ENCODE data around the gene TRPM3.
"Not testable (repeated sequence)": the region's sequence is repeated elsewhere in the genome, so short reads cannot be mapped to it uniquely, and the experiment has no call there.

TRPM3 gene

DNA sequence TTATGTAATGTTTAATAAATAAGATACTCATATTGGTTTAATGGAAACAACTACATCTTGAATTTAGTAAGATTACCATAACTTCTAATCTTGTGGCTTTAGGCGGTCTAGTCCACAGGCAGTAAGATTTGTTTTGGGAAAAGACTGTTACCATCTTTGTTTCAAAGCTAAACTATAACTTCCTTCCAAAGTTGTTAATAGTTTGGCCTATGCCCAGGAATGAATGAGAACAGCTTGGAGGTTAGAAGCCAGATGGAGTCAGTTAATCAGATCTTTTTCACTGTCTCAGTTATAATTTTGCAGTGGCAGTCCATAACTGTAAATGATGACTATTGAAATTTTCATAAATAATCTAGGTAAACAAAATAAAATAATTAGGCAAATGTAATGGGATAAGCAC lies 465.1 kb downstream of the TRPM3 start:
- DNase-seq (ENCODE audit: low spot score), result no peak

DNA sequence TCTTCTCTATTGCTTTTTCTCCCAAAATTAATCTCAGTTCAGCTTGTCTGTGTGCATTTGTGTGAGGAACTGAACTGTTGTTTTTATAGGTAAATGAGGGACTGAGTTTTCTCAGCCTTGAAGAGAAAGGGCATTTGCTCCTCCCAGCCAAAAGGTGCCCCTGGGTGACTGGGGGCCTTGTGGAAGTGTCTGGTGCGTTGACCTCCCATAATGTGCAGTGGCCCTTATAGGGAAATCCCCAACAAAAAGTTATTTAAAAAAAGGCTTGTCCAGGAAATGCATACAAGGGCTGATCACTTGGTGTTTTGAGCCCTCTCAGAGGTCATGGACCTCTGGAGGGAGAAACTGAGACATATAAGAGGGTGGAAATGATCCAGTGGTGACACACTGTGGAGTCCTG lies 467.3 kb downstream of the TRPM3 start:
- no peak for DNase-seq (ENCODE audit: low spot score)

DNA sequence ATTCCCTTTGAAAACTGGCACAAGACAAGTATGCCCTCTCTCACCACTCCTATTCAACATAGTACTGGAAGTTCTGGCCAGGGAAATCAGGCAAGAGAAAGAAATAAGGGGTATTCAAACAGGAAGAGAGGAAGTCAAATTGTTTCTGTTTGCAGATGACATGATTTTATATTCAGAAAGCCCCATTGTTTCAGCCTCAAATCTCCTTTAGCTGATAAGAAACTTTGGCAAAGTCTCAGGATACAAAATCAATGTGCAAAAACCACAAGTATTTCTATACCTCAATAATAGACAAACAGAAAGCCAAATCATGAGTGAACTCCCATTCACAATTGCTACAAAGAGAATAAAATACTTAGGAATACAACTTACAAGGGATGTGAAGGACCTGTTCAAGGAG lies 476.8 kb downstream of the TRPM3 start:
- DNase-seq (ENCODE audit: low spot score), result not testable (repeated sequence)

DNA sequence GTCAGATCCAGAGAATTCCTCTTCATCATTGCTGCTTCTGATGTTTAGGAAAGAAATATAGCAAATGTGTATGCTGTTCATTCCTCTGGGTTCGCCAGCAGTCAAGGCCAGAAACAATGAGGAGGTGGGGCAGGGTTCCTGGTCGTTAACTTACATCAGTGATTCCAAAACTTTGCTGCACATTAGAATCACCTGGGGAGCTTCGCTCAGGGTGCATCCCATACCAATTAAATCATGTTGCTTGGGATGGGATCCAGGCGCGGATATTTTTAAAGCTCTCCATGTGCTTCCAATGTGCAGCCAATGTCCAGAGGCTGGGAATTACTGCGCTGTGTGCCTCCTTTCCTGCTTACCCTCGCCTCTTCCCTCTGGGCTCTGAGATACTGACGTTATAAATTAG lies 479.1 kb downstream of the TRPM3 start:
- no peak for DNase-seq (ENCODE audit: low spot score)

DNA sequence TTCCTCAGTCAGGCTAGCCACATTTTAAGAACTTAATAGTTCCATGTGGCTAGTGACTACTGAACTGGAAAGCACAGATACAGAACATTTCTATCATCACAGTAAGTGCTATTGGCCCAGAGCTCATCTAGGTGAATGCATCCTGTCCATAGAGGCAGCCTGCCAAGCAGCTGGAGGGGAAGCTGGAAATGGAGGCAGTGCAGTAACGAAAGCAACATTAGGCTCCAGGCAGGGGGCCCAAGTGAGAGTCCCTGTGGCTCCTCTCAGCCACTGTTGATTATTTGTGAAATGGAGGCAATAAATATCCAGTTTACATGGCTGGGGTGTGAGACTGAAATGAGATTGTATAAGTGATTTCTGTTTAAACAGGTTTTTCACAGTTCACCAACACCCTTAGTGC lies 479.8 kb downstream of the TRPM3 start:
- DNase-seq (ENCODE audit: low spot score), result no peak

DNA sequence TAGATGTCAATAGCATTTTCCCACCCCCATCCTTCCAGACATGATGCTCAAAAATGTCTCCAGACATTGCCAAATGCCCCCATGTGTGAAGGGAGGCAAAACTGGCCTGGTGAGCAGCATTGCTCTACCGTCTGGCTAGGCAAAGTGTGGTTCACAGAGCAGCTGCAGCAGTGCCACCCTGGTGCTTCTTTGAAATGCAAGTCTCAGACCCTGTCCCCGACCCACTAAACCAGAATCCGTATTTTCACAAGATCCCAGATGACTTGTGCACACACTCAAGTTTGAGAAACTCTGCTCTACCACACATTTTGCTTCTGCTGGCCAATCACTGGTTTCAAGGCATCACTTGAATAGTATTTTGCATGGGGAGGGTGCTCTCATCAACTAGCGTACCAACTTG lies 480.4 kb downstream of the TRPM3 start:
- no peak for DNase-seq (ENCODE audit: low spot score)

DNA sequence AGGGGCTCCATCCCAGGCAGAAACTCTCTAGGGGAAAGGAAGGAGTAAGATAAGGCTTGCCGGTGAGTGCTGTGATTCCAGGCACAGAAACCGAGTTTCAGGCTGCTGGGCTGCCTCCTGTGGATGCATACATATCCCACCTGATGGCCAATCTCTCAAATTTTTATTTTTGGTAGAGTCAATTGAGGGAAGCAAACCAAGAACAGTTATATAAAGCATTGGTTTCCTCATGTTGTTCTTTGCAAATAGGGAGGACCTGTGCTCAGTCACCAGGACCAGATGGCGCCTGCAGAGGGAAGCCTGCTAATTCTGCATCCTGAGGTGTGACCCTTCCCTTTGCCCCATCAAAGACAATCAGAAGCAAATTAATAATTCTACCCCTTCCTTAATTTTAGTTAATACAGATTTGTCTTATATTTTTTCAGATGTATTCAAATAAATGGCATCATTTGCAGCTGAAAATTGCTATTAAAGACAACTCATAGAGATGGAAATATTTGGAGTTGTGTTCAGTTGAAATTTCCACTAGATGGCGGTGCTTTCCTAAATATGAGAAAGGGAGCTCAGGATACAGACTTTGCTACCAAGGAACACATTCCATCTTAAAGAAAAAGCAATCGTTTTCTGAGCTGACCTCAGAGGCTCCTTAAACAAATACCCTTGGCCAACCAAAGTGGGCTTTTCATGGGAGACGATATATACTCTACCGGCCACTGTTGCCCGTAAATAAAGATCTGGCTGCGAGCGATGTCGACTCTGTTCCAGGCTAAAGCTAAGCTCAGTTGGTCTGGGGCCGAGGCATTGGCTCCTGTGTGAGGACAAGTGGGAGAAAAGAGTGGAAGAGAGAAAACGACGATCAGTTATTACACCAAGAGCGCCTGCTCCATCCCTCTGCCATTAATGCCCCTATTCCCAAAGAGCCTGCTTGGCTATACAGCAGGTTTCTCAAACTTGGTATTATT lies 481.3 kb downstream of the TRPM3 start:
- peak; percentile 16 for DNase-seq (ENCODE audit: low spot score)

DNA sequence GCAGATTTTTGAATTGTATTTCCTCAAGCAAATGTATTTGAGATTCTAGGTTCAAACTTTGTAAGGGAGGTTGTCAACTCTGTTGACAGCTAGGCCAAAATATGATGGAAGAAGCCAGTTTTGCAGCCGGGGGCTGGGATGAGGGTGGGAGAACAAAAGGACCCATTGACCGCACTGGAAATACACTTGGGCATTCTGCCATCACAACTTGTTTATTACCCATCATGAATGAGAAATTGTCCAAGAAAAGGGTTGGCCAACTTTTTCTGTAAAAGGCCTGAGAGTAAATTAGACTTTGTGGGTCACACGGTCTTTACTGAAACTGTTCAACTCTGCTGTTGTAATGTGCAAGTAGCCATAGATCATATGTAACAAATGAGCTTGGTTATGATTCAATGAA lies 485.6 kb downstream of the TRPM3 start:
- DNase-seq (ENCODE audit: low spot score), result no peak

DNA sequence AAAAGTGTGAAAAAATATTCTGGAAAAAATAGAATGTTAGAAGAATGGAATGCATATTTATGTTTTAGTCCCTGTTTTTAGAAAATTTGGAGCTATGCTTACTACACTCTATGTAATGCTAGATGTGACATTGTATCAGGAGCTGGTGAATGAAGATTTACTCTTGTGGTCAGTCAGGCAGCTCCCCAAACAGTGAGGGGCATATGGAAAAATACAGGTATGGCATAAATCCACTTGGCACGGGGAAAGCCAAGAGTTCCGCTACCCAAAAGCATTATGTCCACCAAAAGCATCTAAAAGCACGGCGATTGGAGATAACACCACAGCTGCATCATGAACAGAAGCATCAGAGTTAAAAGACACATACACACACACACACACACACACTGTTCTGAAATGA lies 486.7 kb downstream of the TRPM3 start:
- DNase-seq (ENCODE audit: low spot score), result no peak

DNA sequence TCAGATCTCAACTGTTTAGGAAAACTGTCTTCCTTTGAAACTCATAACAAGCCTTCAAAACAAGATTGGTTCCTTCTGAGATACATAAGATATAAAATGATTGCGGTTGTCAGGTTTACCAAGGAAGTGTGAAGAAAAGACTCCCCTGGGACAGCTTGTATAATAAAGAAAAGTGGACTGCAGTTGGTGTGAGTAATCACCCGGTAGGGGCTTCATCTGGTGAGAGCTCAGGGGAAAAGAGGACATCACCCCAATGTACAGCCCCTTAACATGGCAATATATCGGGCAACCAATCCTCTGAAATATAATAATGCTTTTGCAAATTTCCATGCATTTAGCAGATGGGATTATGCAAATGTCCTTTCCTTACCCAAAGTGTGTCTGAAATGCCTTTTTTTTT lies 490.4 kb downstream of the TRPM3 start:
- no peak for DNase-seq (ENCODE audit: low spot score)

DNA sequence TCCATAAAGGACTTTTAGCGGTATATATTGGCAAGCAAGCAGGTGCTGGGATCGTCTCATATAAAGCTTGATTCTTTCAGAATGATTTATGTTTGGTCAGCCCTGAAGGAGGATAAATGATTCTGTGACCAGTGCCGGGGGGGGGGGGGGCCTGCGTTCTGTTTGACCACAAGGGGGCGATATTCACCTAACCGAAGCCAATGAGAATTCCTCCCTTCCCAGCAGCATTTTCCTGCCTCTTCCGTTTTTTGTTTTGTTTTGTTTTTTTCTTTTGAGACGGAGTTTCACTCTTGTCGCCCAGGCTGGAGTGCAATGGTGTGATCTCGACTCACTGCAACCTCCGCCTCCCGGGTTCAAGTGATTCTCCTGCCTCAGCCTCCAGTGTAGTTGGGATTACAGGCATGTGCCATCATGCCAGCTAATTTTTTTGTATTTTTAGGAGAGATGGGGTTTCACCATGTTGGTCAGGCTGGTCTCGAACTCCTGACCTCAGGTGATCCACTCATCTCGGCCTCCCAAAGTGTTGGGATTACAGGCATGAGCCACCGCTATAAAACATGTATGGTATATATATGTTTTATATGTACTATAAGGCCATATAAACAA lies 492.2 kb downstream of the TRPM3 start:
- not testable (repeated sequence) for DNase-seq (ENCODE audit: low spot score)

DNA sequence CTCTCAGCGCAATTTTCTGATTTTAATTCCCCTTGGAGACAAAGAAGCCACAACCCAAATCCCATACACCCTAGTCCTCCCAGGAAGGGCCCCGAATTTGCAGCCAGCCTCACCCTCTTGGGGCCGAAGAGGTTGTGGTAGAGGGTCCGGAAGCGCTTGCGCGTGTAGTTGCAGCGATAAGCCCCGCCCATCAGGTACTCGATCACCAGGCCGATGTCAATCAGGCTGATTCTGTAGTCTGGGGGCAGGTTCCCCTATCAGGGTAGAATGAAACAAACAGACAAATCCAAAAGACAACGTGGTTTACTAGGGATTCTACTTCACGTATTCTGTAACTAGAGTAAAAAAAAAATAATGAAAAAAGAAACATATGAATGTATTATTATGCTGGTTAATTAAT lies 496.3 kb downstream of the TRPM3 start:
- no peak for DNase-seq (ENCODE audit: low spot score)

DNA sequence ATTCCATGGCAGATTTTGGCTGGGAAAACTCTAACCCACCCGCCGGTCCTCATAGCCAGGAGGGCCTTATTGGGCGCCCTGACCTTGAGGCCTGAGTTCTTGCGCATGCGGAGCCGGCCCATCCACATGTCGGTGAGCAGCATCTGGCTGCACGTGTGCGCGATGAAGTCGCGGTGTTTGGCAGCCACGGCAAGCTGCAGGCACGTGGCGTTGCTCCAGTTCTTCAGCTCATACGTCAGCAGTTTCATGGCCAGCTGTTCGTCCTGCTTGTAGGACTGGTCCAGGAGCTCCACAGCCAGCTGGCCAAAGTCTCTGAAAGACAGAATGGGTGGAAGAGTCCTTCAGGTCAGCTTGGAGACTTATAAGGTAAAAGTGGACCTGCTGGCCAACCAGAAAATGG lies 502.6 kb downstream of the TRPM3 start:
- no peak for DNase-seq (ENCODE audit: low spot score)

DNA sequence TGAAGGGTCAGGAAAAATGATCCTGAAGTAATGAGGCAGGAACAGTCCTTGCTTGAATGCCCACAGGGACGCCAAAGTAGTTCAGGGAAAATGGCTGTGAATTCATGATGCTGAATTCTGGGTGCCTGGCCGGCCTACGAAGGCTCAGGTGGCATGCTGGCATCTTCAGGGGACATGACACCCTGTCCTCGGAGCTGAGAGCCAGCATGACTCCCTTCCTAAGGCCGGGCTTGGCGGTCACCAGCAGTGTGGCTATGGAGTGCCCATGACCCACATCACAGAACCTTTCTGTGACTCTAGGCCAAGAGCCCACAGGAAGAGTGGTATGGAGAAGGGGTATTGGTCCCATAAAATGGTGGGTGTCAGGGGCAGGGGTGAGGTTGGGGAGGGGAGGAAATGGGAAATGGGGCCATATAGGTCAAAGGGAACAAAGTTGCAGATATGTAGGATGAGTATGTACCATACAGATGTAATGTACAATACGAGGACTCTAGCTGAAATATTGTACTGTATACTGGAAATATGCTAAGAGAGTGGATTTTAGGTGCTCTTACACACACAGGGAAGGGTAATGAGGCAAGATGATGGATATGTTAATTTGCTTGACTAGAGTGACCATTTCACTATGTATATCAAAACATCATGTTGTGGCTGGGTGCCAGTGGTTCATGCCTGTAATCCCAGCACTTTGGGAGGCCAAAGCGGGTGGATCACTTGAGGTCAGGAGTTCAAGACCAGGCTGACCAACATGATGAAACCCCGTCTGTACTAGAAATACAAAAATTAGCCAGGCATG lies 504.2 kb downstream of the TRPM3 start:
- no peak for DNase-seq (ENCODE audit: low spot score)

DNA sequence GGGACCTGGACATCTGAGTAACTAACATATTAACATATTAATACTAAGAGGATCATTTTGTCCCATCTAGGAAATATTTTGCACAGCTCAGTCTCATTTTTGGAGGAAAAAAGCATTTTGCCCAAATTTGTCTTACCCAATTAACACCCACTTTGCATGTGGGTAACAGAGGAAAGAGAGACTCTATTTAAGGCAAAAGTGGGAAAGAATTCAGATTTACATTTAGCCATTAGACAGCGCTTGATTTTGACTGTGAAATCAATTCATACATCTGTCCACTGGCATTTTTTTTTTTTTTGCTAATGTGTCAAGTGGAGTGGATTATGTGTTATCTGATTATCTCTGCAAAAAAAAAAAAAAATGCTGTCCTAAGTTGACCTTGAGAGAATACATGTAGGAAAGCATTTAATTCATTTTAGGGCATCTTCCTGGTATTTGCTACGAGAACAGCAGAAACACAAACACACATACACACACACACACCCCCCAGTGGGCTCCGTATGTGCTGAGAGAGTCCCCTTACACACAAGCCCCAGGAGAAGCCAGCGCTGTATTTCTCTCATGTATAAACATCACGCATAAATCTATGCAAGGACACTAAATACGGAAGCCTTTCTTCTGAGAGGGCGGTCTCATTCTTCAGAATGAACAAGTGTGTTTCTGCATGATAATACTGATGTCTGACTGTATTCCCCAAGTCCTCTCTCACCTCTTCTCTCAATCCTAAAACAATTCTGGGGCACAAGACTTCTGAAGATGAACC lies 505.0 kb downstream of the TRPM3 start:
- no peak for DNase-seq (ENCODE audit: low spot score)

DNA sequence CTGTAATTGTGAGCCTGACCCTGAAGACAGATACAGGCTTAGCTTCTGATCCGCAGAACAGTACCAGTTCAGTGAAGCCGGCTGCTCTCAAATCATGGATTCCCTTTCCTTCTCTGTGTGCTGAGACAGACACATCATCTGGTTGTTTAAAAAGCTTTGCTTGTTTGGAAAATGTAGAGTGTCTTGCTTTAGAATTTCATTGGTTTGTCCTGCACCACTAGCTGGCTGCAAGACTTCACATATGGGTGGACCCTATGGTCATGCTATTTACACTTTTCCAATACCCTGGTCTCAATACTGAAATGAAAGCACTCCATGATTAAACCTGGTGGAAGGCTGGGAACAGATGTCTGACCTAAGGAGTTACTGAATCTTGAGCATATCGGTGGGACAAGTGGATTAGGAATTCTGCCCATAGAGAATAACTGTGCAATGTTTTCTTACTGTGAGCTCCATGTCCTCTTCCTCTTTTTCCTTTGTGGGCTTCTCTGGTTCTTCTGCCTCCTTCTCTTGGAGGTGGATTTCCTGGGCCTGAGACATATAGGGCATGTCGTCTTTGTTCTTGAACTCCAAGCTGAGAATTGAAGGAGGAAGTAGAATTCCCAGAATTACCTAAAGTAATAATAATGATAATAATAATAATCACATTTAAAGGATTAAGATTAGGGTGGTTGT lies 505.8 kb downstream of the TRPM3 start:
- DNase-seq (ENCODE audit: low spot score), result no peak

DNA sequence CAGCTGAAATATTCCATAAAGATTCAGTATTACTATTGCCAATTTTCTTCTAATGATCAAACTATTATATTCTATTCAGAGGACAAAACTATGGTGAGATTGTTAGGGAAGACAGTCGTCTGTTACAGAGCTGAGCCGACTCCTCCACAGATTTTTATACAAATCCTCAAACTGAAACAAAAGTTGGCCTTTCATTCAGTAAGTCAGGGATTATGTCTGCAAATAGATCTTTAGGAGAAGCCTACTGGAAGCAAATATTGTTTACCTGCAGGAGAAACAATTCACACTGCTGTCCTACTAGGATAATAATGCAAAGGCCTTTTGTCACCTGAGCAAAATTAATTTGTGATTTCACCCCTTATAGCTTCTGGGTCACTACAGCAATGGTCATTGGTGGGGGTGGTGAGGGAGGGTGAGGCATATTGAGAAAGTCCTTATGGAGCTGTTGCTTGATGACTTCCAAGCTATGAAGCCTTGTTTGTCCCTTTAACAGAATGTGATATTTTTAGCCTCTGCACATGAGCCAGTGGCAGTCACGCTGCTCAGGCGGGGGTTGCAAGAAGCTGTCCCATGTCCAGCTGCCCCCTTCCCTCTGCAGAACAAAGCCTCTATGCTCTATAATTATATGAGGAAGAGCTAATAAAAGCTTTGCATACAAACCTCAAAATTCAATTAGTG lies 506.5 kb downstream of the TRPM3 start:
- no peak for DNase-seq (ENCODE audit: low spot score)

DNA sequence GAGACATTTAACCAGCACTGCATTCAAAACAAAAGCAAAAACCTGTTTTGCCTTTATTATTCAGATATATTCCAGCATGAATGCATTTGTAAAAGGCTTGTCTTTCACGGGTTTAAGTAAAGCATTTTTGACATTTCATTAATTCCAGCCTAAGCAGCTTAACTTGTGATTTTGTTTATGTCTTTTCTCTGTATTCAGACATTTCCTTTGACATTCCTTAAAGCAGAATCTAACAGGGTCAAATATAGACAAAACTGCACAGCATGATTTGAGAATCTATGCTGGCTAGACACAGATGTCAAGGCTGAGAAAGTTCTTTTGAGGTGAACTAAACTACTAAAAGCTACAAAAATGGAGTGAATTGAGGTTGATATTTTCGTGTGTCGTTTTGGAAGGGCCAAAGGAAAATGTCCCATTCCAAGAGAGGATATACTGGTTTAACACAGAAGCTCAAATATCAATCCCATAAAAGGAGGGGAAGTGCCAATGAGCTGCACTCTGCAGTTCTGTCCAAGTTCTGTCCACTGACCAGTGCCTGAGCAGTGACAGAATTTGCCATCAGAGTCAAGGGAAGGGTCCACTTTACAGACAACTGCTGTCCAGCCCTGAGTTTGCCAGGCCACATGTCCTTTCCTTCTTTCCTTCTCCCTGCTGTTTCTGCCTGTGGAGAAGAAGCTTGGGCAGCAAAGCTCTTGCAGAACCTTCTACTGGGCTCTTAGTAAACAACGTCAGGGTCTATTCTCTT lies 508.2 kb downstream of the TRPM3 start:
- no peak for DNase-seq (ENCODE audit: low spot score)

DNA sequence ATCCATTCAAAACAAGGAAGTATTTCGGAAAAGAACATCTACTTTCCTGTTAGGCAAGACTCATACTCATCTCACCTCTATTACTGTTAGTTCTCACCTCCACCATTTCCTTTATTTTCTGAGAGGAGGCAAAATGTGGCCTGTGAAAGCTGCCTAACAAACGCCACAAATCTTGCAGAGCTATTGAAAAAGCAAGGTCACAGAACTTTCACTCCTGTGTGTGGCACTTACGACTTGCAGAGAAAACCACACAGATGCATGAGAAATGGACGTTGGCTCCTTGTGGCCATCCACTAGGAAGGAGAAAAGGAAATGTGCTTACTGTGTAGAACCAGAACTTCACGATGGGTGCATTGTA lies 511.2 kb downstream of the TRPM3 start:
- DNase-seq (ENCODE audit: low spot score), result no peak

Data from CD4-positive, alpha-beta T cell treated with Interleukin-6 at 100 ng/mL for 8 hours (primary cell).